Measurements from ENCODE around the gene TMEM123. TPM values are rescaled to one million over a fixed set of nuclear protein-coding genes. Genes with fewer than 3 reads are reported as not detected.

TMEM123 gene
- total RNA-seq, 1 donor, result 149 TPM

DNA sequence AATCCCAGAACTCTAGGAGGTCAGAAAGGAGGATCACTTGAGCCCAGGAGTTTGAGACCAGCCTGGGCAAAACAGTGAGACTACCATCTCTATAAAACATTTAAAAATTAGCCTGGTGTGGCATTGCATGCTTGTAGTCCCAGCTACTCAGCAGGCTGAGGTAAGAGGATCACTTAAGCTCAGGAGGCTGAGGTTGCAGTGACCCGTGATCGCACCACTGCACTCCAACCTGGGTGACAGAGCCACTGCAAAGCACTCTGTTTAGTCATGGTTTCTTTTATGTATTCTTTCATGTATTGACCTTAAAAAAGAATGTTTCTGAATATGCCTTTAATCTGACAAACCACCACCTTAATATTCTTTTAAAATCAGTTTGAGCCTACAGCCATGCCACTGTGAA lies 53.4 kb downstream of the TMEM123 start:
- no peak for DNase-seq (ENCODE audit: low read depth in 2 of 3, low spot score in 2 of 3)

- DNase-seq (ENCODE audit: low read depth in 2 of 3, low spot score in 2 of 3), result no peak
These were observed 54.3 kb downstream of the TMEM123 start for GRCh38 chr11:102398297-102398696.

DNA sequence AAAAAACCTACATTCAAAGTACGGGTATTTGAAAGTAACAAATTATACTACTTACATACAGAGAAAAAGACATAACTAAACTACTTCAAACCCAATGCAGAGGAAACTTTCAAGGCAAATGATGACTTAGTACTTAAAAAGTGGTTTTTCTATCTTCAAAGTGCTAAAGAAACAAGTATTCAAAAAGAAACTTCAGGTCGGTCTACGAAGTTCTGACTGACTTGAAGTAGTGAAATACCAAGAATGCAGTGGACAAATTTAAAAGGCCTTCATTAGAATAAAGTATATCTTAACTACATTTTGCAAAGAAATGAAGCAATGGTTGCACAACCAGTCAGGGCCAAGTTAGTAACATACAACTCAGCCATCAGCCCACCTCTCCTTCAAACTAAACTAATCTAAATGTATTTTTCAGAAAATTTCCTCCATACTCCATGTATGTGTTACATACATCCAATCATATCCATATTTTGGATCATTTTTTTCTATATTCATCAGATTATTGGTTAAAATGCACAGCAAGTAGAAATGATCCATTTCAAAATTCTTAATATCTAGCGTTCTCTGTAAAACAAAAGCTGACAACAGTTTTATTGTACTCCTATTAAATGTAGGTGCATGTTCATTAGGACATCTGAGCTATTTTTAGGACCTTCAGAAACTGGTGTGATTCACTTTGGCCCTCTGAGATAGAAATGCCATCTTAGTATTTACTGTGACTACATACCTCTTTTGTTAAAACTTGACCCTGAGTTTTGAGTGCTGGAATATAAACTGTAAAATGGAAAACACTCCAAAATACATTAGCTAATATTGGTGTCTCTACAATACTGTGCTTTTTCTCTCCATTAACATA lies 55.6 kb downstream of the TMEM123 start:
- no peak for DNase-seq (ENCODE audit: low read depth in 2 of 3, low spot score in 2 of 3)

GRCh38 chr11:102395720-102396393 lies 56.7 kb downstream of the TMEM123 start:
- DNase-seq (ENCODE audit: low read depth in 2 of 3, low spot score in 2 of 3), result no peak

GRCh38 chr11:102393272-102393730 lies 59.3 kb downstream of the TMEM123 start:
- no peak for DNase-seq (ENCODE audit: low read depth in 2 of 3, low spot score in 2 of 3)

GRCh38 chr11:102391549-102392237 lies 60.9 kb downstream of the TMEM123 start:
- no peak for DNase-seq (ENCODE audit: low read depth in 2 of 3, low spot score in 2 of 3)

DNA sequence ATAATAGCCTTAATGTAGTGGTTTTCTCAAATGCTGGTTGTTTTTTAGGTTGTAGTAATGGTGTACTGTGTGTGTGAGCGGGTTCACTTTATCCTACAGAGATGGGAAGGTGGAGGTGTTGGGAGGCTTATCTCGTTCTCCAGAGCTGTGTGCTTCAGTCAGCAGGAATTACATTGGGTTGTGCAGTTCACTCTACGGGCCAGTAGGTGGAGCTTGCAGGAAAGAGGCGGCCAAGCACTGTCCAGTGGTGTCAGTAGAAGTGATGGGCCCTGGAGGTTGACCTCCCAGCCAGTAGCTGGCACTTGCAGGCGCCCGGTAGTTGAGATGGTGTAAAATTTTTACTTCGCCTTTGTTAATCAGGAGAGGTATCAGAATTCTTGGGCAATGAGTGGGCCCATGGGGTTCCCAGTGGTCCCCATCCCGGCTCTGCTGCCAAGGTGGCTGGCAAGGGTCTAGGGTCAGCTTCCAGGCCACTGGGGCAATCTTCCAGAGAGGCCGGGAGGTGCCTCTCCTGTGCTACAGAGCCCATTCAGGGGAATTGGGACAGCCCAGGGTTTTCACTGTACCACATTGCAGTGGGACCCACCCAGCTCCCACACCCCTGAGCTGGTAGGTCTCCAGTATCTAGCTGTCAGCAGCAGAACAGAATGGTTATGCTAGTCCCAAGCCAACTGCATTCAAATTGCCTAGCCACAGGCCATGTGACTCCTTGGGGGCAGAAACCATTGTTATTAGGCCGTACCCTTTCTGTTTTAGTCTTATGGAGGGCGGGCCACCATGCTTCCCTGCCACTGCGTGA lies 61.7 kb downstream of the TMEM123 start:
- peak; percentile 32 to 42 (median 36) for DNase-seq (ENCODE audit: low read depth in 2 of 3, low spot score in 2 of 3)

GRCh38 chr11:102389253-102389652 lies 63.3 kb downstream of the TMEM123 start:
- DNase-seq (ENCODE audit: low read depth in 2 of 3, low spot score in 2 of 3), result no peak

DNA sequence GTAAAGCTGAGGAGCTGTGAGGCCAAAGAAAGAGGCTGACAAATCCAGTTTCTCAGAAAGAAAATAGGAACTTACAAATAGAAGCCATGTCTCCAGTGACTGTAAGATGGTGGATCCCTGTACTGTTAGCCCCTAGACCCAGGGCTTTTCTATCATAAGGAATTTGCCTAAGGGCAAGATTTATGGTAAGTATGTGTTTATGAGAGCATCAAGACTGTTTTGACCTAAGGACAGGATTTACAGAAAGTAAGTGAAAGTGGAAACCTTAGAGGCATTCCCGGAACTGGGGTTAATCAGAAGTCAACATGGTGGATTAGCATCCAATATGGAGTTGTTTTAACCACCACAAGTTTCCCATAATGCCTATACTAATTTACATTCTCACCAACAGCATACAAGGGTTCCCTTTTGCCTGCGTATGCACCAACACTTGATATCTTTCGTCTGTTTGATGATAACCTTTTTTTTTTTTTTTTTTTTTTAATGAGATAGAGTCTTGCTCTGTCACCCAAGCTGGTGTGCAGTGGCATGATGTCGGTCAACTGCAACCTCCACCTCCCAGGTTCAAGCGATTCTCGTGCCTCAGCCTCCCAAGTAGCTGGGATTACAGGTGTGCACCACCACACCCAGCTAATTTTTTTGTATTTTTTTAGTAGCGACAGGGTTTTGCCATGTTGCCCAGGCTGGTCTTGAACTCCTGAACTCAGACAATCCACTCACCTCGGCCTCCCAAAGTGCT lies 65.4 kb downstream of the TMEM123 start:
- DNase-seq (ENCODE audit: low read depth in 2 of 3, low spot score in 2 of 3), result no peak

- DNase-seq (ENCODE audit: low read depth in 2 of 3, low spot score in 2 of 3), result no peak
These were observed 66.3 kb downstream of the TMEM123 start for GRCh38 chr11:102386136-102386734.

GRCh38 chr11:102385085-102386007 lies 67.2 kb downstream of the TMEM123 start:
- DNase-seq (ENCODE audit: low read depth in 2 of 3, low spot score in 2 of 3), result peak in 1 of 3 donors; percentile 38

GRCh38 chr11:102384419-102385079 lies 68.0 kb downstream of the TMEM123 start:
- DNase-seq (ENCODE audit: low read depth in 2 of 3, low spot score in 2 of 3), result peak in 1 of 3 donors; percentile 25

DNA sequence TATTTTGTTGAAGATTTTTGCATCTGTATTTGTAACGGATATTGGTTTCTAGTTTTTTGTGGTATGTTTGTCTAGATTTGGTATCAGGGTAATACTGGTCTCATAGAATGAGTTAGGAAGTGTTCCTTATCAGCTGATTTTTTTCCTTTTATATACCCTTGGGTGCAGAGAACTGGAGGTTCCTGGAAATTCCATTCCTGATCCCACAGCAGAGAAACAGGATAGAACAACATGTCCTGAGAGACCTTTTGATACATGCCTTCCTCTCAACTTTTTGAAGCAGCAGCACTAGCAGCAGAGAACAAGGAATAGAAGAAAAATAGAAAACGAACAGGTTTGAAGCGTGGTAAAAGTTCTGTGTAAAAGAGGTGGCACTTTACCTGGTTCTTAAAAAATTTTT lies 68.7 kb downstream of the TMEM123 start:
- DNase-seq (ENCODE audit: low read depth in 2 of 3, low spot score in 2 of 3), result no peak

GRCh38 chr11:102382384-102382783 lies 70.2 kb downstream of the TMEM123 start:
- DNase-seq (ENCODE audit: low read depth in 2 of 3, low spot score in 2 of 3), result no peak

GRCh38 chr11:102378818-102379217 lies 73.7 kb downstream of the TMEM123 start:
- DNase-seq (ENCODE audit: low read depth in 2 of 3, low spot score in 2 of 3), result no peak

GRCh38 chr11:102377891-102378290 lies 74.7 kb downstream of the TMEM123 start:
- no peak for DNase-seq (ENCODE audit: low read depth in 2 of 3, low spot score in 2 of 3)

DNA sequence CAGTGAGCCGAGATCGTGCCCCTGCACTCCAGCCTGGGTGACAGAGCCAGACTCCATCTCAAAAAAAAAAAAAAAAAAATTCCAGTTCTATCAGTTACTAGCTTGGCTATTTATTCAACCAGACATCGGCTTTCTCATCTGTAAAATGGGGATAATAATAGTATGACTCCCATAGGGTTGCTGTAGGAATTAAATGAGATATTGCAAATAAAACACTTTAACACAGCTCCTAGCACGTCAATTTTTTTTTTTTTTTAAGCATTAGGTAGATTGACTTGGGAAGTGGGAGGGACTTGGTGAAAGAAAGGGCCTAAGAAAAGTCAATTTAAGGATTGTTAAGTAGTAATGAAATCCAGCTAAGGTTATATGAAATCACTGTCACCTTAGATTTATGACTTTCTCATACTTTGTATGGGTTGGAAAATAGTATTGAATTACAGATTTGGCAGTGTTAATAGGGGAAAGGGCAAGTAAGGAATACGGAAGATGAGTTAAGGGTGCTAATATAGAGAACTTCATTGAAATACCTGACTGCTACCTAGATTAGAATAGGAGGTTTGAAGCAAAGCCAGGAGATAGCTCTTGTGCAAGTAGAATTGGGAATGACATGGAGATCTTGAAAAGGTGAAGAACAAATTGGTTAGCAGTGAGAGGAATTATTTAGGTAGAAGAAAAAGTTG lies 76.7 kb downstream of the TMEM123 start:
- DNase-seq (ENCODE audit: low read depth in 2 of 3, low spot score in 2 of 3), result no peak
